Ovary (tissue), 9 donors: ENCODE data around the gene MMP10. TPM values are rescaled to one million over a fixed set of nuclear protein-coding genes. Genes with fewer than 3 reads are reported as not detected.

Experiments
- DNase-seq, 5 donors: peaks; one replicate each; pipeline ENCODE4 v3.0.0-alpha.2; 2019 to 2020
- H3K27ac ChIP-seq, 2 donors: fragments of 200-600 bp; one replicate each; pipeline versions ENCODE4 v1.5.1 to v1.8.0; 2019 to 2022
- H3K27me3 ChIP-seq: fragments of 200-600 bp; one replicate; pipeline ENCODE4 v1.8.0; 2022
- H3K36me3 ChIP-seq: fragments of 200-600 bp; sonication (generic); one replicate; pipeline ENCODE4 v1.5.1; 2019
- H3K4me1 ChIP-seq: one replicate; pipeline ENCODE4 v1.8.1; 2013; ENCODE audit warnings: mild to moderate bottlenecking, moderate library complexity; ENCODE audit not compliant: insufficient read depth
- H3K4me3 ChIP-seq: fragments of 200-600 bp; sonication (generic); one replicate; pipeline ENCODE4 v1.5.1; 2017
- H3K9me3 ChIP-seq, 2 donors: fragments of 200-600 bp in 1 of 2; sonication (generic) in 1 of 2; one replicate each; pipeline versions ENCODE4 v1.5.1 to v1.8.1; 2013 to 2019; ENCODE audit warnings: mild to moderate bottlenecking in 1 of 2, moderate library complexity in 1 of 2
- CTCF ChIP-seq, 3 donors: fragments of 450-650 bp in 2 of 3; fragments of 200-600 bp in 1 of 3; IDR thresholded peaks; one replicate each; pipeline versions ENCODE4 v1.5.1 to v1.8.0; 2016 to 2022; ENCODE audit warnings: antibody characterized with exemption in 3 of 3, mild to moderate bottlenecking in 1 of 3
- EP300 ChIP-seq: sonication (generic); formaldehyde crosslinking; IDR thresholded peaks from one replicate; pipeline ENCODE4 v1.6.1; 2017; ENCODE audit warnings: antibody characterized with exemption
- POLR2A ChIP-seq: fragments of 450-650 bp; IDR thresholded peaks from one replicate; pipeline ENCODE4 v1.6.1; 2017; ENCODE audit warnings: antibody characterized with exemption, mild to moderate bottlenecking, moderate library complexity
- WGBS, 3 donors: extraction: QIAGEN DNeasy Blood & Tissue Kit in 1 of 3; methylation state at CpG; one replicate each; pipeline versions ENCODE4 v1.1.5 to v1.1.7; 2013 to 2017; 5-methylcytosine and 5-hydroxymethylcytosine counted together
- intact Hi-C, 4 donors: fragments of 100-400 bp; cut with DNase I; formaldehyde crosslinking; loops; one replicate each; pipeline versions ENCODE4 v1.11.0 to v1.15.1; 2022 to 2023
- polyA plus RNA-seq, 2 donors: library from polyadenylated mRNA; stranded (reverse); fragments of 200-250 nt in 1 of 2; fragments of 350-450 nt in 1 of 2; fragmentation: Illumina TruSeq in 1 of 2; extraction: RNeasy Lipid Tissue Mini Kit (QIAGEN cat#74804) in 1 of 2; gene quantifications; one replicate each; pipeline ENCODE4 v1.2.3, GENCODE V29; 2013 to 2014
- total RNA-seq, 7 donors: library from RNA; depleted of rRNA in 2 of 7; stranded (reverse); fragments of >200 nt in 2 of 7; fragmentation: NEBNext Ultra II Directional in 3 of 7; extraction: Animal tissue kit (Norgen Biotek cat#: 25700) in 3 of 7; gene quantifications; one replicate each; pipeline versions ENCODE4 v1.1.0 to v1.2.4, GENCODE V29; 2016 to 2023
- donor health status: DM: no; HTN: no; CAD: no; lungs with moderate emphysema.
- donor health status: DM: no; HTN: no; CAD: no.
- donor health status: Bipolar disorder and iron deficiency.
- donor health status: DM: yes; HTN: yes; CAD: no.
- donor health status: DM: no; HTN: no; CAD: no.
- donor health status: DM: yes; HTN: yes; CAD: no.

The MMP10 gene
- total and polyA plus RNA-seq, 9 donors = 0.61 to 1.1 TPM; not detected in 7

GRCh38 chr11:102798012-102798746 lies 17.8 kb upstream of the MMP10 start, which contains the start of gene MMP1:
Gene MMP1, minus strand, starts transcription at chr11:102798160. Its CDS starts 68 bp downstream, at chr11:102798092.
- intact Hi-C loops = no loop called here
- no peak within 1 kb of the TSS for H3K27ac ChIP-seq
- 89 to 91% (median 91%) methylated on average over 7 of the region's 7 CpGs for WGBS, 3 donors
- H3K9me3 ChIP-seq = no peaks in the 10 kb centered on the region
- TF ChIP-seq CTCF (IDR thresholded peaks at IDR 0.05) = no peak
- no peak for TF ChIP-seq EP300
- no peak for TF ChIP-seq POLR2A
- H3K4me1 ChIP-seq = no peaks in the 10 kb centered on the region
- no peaks in the 10 kb centered on the region for H3K36me3 ChIP-seq
- H3K4me3 ChIP-seq = no peak within 1 kb of the TSS
- DNase-seq = no peak
- H3K27me3 ChIP-seq = no peaks in the 10 kb centered on the region

- no peak overlapping the region for H3K27ac ChIP-seq
- TF ChIP-seq EP300 = no peak
- no peak for TF ChIP-seq POLR2A
- no peak for TF ChIP-seq CTCF (IDR thresholded peaks at IDR 0.05)
- intact Hi-C loops = no loop called here
Measured at GRCh38 chr11:102794382-102794781, 14.0 kb upstream of the MMP10 start.

GRCh38 chr11:102793677-102794290 lies 13.4 kb upstream of the MMP10 start:
- 73 to 82% (median 82%) methylated on average over 6 of the region's 6 CpGs for whole genome bisulfite sequencing, 3 donors
- no peaks in the 10 kb centered on the region for H3K36me3 ChIP-seq
- intact Hi-C loops = no loop called here
- H3K4me1 ChIP-seq = no peaks in the 10 kb centered on the region
- H3K27me3 ChIP-seq = no peaks in the 10 kb centered on the region
- DNase-seq = no peak
- no peak overlapping the region for H3K27ac ChIP-seq
- TF ChIP-seq POLR2A = no peak
- TF ChIP-seq CTCF (IDR thresholded peaks at IDR 0.05) = no peak
- no peak for TF ChIP-seq EP300
- H3K9me3 ChIP-seq = no peaks in the 10 kb centered on the region
- H3K4me3 ChIP-seq = no peak overlapping the region

More at GRCh38 chr11:102794382-102794781, 14.0 kb upstream of the MMP10 start:
- no peaks in the 10 kb centered on the region for H3K27me3 ChIP-seq
- H3K4me3 ChIP-seq = no peak overlapping the region
- no peak for DNase-seq
- no peaks in the 10 kb centered on the region for H3K36me3 ChIP-seq
- no peaks in the 10 kb centered on the region for H3K4me1 ChIP-seq
- no peaks in the 10 kb centered on the region for H3K9me3 ChIP-seq

- intact Hi-C loops = no loop called here
- TF ChIP-seq POLR2A = no peak
- 78 to 85% (median 84%) methylated on average over 5 of the region's 5 CpGs for WGBS, 3 donors
- no peak for DNase-seq
- Histone ChIP-seq H3K27ac (no peak overlapping the region), H3K27me3 (no peaks in the 10 kb centered on the region), H3K4me1 (no peaks in the 10 kb centered on the region), H3K36me3 (no peaks in the 10 kb centered on the region), H3K4me3 (no peak overlapping the region), H3K9me3 (no peaks in the 10 kb centered on the region)
Measured at GRCh38 chr11:102792604-102793003, 12.2 kb upstream of the MMP10 start.
